A549 (cell line): ENCODE measurements around the gene WRAP53.
A peak's percentile ranks its signal among the peaks of the same experiment; 100 is the strongest.

ENCODE experiments used
- EP300 ChIP-seq, 2 experiments: fragments of >200 bp; sonication (Bioruptor Twin); formaldehyde crosslinking; IDR thresholded peaks; 2 replicates in 1 of 2; 3 replicates in 1 of 2; pipeline ENCODE4 v1.6.1; 2016 to 2017
- ESRRA ChIP-seq: fragments of 150-350 bp; IDR thresholded peaks from 2 replicates; pipeline ENCODE4 v1.6.1; 2014; ENCODE audit warnings: mild to moderate bottlenecking, low read length, borderline replicate concordance
- JUN ChIP-seq, 2 experiments: fragments of >200 bp; sonication (Bioruptor Twin); formaldehyde crosslinking; IDR thresholded peaks; 2 replicates in 1 of 2; 3 replicates in 1 of 2; pipeline ENCODE4 v1.6.1; 2016 to 2017
- JUNB ChIP-seq: fragments of >200 bp; sonication (Bioruptor Twin); formaldehyde crosslinking; IDR thresholded peaks from 2 replicates; pipeline ENCODE4 v1.6.1; 2016
- MYC ChIP-seq: IDR thresholded peaks from 2 replicates; pipeline ENCODE4 v1.6.1; 2012; ENCODE audit warnings: mild to moderate bottlenecking, inconsistent platforms, low read length, improper control_type of control experiment, borderline replicate concordance
- RAD21 ChIP-seq, 2 experiments: fragments of >200 bp in 1 of 2; sonication (Bioruptor Twin) in 1 of 2; formaldehyde crosslinking in 1 of 2; IDR thresholded peaks in 1 of 2; conservative IDR thresholded peaks in 1 of 2; 2 replicates in 1 of 2; 3 replicates in 1 of 2; pipeline ENCODE4 v1.6.1; 2012 to 2018; ENCODE audit warnings: inconsistent platforms in 1 of 2
- RCOR1 ChIP-seq: fragments of 150-350 bp; IDR thresholded peaks from 2 replicates; pipeline ENCODE4 v1.6.1; 2014; ENCODE audit warnings: antibody characterized with exemption, low read length, low read depth
- SREBF2 ChIP-seq: fragments of 450-650 bp; IDR thresholded peaks from 2 replicates; pipeline ENCODE4 v1.6.1; 2014; ENCODE audit warnings: mild to moderate bottlenecking, moderate library complexity
- TFCP2L1 ChIP-seq: fragments of 250-450 bp; sonication (Bioruptor Pico); IDR thresholded peaks from 2 replicates; pipeline ENCODE4 v1.5.0; 2021; ENCODE audit warnings: mild to moderate bottlenecking
- ZC3H11A ChIP-seq: fragments of 450-650 bp; IDR thresholded peaks from 2 replicates; pipeline ENCODE4 v1.6.1; 2014; ENCODE audit warnings: antibody characterized with exemption, mild to moderate bottlenecking
- TF ChIP-seq, protein P1 (sequence below): fragments of 450-650 bp; IDR thresholded peaks from 2 replicates; pipeline ENCODE4 v1.6.1; 2014; ENCODE audit warnings: antibody characterized with exemption
- TF ChIP-seq, protein P2 (sequence below): fragments of >200 bp; sonication (Bioruptor Twin); formaldehyde crosslinking; IDR thresholded peaks from 3 replicates; pipeline ENCODE4 v1.5.1; 2016
- TF ChIP-seq, protein P3 (sequence below): IDR thresholded peaks from 2 replicates; pipeline ENCODE4 v1.6.1; 2012; ENCODE audit warnings: low read depth, borderline replicate concordance
- TF ChIP-seq, protein P4 (sequence below): fragments of >200 bp; sonication (Bioruptor Twin); formaldehyde crosslinking; IDR thresholded peaks from 3 replicates; pipeline ENCODE4 v1.6.1; 2016

DNA sequence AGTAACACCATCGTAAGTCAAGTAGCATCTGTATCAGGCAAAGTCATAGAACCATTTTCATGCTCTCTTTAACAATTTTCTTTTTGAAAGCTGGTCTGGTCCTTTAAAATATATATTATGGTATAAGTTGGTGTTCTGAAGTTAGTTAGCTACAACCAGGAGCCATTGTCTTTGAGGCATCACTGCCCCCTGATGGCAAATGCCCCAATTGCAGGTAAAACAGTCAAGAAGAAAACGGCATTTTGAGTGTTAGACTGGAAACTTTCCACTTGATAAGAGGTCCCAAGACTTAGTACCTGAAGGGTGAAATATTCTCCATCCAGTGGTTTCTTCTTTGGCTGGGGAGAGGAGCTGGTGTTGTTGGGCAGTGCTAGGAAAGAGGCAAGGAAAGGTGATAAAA lies 15.0 kb upstream of the WRAP53 start:
- TF ChIP-seq, protein P1, sequence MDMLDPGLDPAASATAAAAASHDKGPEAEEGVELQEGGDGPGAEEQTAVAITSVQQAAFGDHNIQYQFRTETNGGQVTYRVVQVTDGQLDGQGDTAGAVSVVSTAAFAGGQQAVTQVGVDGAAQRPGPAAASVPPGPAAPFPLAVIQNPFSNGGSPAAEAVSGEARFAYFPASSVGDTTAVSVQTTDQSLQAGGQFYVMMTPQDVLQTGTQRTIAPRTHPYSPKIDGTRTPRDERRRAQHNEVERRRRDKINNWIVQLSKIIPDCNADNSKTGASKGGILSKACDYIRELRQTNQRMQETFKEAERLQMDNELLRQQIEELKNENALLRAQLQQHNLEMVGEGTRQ: no peak
- TF ChIP-seq, protein P2, sequence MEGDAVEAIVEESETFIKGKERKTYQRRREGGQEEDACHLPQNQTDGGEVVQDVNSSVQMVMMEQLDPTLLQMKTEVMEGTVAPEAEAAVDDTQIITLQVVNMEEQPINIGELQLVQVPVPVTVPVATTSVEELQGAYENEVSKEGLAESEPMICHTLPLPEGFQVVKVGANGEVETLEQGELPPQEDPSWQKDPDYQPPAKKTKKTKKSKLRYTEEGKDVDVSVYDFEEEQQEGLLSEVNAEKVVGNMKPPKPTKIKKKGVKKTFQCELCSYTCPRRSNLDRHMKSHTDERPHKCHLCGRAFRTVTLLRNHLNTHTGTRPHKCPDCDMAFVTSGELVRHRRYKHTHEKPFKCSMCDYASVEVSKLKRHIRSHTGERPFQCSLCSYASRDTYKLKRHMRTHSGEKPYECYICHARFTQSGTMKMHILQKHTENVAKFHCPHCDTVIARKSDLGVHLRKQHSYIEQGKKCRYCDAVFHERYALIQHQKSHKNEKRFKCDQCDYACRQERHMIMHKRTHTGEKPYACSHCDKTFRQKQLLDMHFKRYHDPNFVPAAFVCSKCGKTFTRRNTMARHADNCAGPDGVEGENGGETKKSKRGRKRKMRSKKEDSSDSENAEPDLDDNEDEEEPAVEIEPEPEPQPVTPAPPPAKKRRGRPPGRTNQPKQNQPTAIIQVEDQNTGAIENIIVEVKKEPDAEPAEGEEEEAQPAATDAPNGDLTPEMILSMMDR: peak; percentile 47
- TF ChIP-seq JUN (IDR thresholded peaks at IDR 0.05) (no peak), EP300 (IDR thresholded peaks at IDR 0.05) (no peak), ZC3H11A (no peak), TFCP2L1 (CRISPR knock-in tag) (no peak), RAD21 (conservative IDR thresholded peaks at IDR 0.05 in 1 of 2, IDR thresholded peaks at IDR 0.05 in 1 of 2) (peak; percentile 43 to 59), RCOR1 (no peak), JUNB (no peak), ESRRA (no peak), SREBF2 (no peak), MYC (no peak)
- TF ChIP-seq, protein P3, sequence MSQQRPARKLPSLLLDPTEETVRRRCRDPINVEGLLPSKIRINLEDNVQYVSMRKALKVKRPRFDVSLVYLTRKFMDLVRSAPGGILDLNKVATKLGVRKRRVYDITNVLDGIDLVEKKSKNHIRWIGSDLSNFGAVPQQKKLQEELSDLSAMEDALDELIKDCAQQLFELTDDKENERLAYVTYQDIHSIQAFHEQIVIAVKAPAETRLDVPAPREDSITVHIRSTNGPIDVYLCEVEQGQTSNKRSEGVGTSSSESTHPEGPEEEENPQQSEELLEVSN: no peak
- TF ChIP-seq, protein P4, sequence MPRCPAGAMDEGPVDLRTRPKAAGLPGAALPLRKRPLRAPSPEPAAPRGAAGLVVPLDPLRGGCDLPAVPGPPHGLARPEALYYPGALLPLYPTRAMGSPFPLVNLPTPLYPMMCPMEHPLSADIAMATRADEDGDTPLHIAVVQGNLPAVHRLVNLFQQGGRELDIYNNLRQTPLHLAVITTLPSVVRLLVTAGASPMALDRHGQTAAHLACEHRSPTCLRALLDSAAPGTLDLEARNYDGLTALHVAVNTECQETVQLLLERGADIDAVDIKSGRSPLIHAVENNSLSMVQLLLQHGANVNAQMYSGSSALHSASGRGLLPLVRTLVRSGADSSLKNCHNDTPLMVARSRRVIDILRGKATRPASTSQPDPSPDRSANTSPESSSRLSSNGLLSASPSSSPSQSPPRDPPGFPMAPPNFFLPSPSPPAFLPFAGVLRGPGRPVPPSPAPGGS: no peak
